Fibroblast of skin of abdomen (primary cell): ENCODE measurements around the gene MTRF1L.
"Not testable (repeated sequence)": the region's sequence is repeated elsewhere in the genome, so short reads cannot be mapped to it uniquely, and the experiment has no call there.

Source experiments
- DNase-seq: peaks from one replicate; pipeline ENCODE4 v3.0.0-alpha.2; 2013

The MTRF1L gene

DNA sequence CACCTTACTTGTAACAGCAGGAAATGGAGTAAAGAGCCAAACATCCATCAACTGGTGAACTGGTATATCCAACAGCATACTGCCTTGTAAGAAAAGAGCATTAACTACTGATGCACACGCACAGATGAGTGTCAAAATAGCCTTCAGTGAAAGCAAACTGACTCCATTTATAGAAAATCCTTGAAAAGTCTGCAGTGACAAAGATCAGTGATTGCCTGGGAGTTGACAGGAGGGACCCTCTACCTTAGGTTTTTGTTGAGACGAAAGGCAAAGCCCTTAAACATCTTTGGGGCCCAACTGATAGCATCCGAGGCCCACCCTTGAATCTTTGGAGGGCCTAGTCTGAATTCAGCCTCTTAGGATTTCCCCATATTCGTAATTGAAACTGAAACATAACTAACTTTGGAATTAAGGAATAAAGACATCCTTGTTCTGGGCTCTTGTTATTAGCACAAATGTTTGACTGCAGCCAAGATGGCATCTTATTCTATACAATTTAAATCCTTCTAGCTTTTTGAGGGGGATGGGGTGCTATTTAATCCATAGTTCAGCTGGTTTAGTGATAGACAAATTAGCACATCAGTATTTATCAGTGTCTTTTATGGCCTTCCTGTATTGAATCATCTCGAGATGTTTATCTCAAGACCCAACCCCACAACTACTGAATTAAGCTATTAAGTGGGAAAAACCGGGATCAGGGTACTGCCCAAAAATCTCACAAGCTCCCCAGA is 32.7 kb downstream of the MTRF1L start:
- no peak for DNase-seq

DNA sequence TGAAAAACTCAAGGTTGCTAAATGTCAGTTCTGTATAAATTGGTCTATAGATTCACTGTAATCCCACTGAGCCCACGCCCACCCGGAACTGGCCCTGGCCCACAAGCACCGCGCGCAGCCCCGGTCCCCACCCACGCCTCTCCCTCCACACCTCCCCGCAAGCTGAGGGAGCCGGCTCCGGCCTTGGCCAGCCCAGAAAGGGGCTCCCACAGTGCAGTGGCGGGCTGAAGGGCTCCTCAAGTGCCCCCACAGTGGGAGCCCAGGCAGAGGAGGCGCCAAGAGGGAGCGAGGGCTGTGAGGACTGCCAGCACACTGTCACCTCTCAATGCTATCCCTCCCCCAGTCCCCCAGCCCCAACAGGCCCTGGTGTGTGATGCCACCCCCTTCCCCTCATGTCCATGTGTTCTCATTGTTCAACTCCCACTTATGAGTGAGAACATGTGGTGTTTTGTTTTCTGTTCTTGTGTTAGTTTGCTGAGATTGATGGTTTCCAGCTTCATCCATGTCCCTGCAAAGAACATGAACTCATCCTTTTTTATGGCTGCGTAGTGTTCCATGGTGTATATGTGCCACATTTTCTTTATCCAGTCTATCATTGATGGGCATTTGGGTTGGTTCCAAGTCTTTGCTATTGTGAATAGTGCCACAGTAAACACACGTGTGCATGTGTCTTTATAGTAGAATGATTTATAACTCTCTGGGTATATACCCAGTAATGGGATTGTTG is 36.2 kb downstream of the MTRF1L start:
- DNase-seq: not testable (repeated sequence)

- no peak for DNase-seq
These were observed 43.2 kb downstream of the MTRF1L start for GRCh38 chr6:152959333-152959732.

GRCh38 chr6:152957796-152958195 is 44.7 kb downstream of the MTRF1L start:
- DNase-seq: no peak

GRCh38 chr6:152954443-152954842 is 48.1 kb downstream of the MTRF1L start:
- DNase-seq: no peak

DNA sequence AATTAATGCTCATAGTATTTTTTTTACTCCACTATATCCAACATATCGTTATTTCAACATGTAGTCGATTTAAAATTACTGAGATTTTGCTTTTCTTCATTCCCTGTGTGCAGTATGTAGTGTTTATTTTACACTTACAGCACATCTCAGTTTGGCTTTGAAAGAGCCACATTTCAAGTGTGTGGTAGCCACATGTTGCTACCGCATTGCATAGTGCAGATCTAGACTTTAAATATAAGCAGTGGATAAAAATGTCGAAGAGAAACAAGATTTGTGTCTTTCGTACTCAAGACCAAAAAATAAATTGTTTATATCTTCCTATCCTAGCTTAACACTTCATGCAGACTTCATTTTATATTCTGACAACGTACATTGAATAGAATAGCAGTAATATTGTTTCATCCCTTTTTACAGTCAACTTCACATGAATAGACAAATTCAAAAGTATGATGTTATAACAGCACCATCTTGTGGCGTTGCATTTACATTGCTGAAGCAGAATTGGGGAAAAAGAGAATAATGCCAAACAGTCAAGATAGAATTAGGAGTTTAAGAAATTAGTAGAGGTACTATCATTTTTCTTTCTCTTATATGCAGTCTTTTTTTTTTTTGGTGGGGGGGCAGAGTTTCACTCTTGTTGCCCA is 49.5 kb downstream of the MTRF1L start:
- DNase-seq: peak; percentile 51

GRCh38 chr6:152952045-152952444 is 50.5 kb downstream of the MTRF1L start:
- peak; percentile 42 for DNase-seq

- no peak for DNase-seq
These were observed 52.3 kb downstream of the MTRF1L start for GRCh38 chr6:152950240-152950639.

DNA sequence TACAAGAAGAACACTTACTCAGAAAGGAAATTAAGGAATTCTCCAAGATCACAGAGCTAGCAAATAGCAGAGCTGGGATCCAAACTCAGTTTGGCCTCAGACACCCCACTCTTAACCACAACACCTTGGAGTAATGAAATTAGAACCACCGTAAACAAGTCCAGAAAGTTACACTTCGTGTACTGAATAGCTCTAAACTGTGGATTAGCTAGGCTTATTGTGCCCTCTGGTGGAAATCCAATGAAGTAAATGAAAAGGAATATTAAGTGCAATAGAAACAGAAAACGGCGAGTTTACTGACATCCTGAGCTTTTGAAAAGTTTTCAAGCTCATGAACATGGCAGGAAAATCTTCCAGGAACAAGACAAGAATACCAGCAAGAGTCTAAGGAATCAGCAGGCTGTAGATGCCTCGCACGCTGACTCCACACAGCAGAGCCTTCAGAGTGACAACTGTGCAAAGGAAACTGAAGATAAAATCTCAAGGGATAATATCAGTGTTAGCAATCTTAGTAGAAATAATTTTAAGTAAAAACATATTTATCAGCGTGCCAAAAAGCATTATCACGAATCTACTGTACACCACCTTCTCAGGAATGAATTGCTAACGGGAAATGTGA is 54.2 kb downstream of the MTRF1L start:
- peak; percentile 39 for DNase-seq

DNA sequence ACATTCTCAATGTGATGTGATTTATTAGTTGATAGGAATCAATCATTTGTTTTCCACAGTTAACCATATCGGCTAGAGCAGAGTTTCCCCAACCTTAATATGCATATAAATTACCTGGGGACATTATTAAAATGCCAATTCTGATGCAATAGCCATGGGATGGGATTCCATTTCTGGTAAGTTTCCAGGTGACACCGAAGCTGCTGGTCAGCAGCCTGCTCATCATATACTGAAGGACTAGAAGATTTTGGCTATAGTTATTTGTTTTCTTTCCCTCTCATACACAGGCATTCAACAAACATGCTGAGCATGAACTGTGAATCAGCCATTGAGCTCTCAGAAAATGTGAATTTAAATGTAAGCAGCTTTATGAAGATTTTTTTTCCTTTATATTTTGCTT is 55.5 kb downstream of the MTRF1L start:
- no peak for DNase-seq

- no peak for DNase-seq
These were observed 56.0 kb downstream of the MTRF1L start for GRCh38 chr6:152946484-152946883.

GRCh38 chr6:152943260-152943897 is 59.1 kb downstream of the MTRF1L start:
- no peak for DNase-seq

DNA sequence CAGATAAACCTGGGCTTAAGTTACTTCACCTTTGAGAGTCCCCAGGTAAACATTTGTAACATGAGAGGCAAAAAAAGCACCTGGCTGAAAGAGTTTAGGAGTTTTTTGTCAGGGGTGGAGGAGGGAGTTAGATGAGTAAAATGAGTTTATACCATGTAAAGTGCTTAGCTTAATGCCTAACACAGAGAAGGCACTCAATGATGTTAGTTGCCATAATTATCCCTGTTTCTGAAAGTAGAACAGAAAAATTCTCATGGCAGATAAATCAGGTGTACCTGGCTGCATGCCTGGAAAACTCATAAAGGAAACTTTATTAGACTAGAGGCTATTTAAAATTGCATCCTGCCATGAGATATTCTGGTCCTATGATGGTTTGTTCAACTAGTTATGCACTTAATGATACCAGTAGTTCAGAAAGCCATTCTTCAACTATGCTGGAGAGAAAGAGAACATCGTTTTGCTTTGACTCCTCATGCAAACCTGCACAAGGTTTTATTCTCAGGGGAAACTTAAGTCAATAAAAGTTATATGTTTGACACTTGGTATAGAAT is 60.1 kb downstream of the MTRF1L start:
- DNase-seq: no peak

DNA sequence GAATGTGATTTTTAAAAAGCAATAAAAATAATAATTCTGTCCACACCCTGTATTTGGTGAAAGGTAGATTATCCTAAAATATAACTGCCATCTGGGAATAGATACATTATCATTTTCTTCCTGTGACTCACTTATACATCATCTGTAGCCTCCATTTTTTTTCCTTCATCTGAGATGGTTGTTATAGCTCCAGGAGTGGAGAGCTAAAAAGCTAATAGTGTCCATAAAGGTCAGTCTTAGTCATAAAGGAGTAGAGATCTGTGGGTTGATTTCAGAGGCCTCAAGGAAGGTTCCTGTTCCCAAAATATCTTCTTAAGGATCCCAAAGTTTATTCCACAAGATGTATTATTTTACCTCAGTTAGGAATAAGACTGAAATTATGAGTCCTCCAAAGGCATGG is 60.8 kb downstream of the MTRF1L start:
- DNase-seq: no peak
